Spleen (tissue), 7 donors: ENCODE results near the gene BBOX1.

Source experiments
- CTCF ChIP-seq, 11 experiments: fragments of 200-600 bp in 7 of 11; fragments of 450-650 bp in 4 of 11; sonication (generic) in 4 of 11; IDR thresholded peaks in 8 of 11; conservative IDR thresholded peaks in 3 of 11; 1 replicate in 7 of 11; 2 replicates in 4 of 11; pipeline versions ENCODE4 v1.4.0 to v1.8.0; 2016 to 2021; ENCODE audit warnings: antibody characterized with exemption in 11 of 11, inconsistent platforms in 4 of 11, mild to moderate bottlenecking in 1 of 11
- POLR2AphosphoS5 ChIP-seq, 3 donors: sonication (generic); formaldehyde crosslinking; IDR thresholded peaks; one replicate each; pipeline ENCODE4 v1.5.1; 2017; ENCODE audit warnings: antibody characterized with exemption in 3 of 3
- donor health status: DM: no; HTN: no; CAD: no; lungs with moderate emphysema.
- donor health status: DM: no; HTN: no; CAD: no.
- donor health status: DM: no; HTN: no; CAD: no.

GRCh38 chr11:27083241-27083640 lies 42.6 kb downstream of the BBOX1 start:
- no peak for TF ChIP-seq CTCF (IDR thresholded peaks at IDR 0.05 in 8 of 11, conservative IDR thresholded peaks at IDR 0.05 in 3 of 11)
- TF ChIP-seq POLR2AphosphoS5 (IDR thresholded peaks at IDR 0.05): no peak
